Measurements from ENCODE around the gene TSPEAR.

TSPEAR gene

DNA sequence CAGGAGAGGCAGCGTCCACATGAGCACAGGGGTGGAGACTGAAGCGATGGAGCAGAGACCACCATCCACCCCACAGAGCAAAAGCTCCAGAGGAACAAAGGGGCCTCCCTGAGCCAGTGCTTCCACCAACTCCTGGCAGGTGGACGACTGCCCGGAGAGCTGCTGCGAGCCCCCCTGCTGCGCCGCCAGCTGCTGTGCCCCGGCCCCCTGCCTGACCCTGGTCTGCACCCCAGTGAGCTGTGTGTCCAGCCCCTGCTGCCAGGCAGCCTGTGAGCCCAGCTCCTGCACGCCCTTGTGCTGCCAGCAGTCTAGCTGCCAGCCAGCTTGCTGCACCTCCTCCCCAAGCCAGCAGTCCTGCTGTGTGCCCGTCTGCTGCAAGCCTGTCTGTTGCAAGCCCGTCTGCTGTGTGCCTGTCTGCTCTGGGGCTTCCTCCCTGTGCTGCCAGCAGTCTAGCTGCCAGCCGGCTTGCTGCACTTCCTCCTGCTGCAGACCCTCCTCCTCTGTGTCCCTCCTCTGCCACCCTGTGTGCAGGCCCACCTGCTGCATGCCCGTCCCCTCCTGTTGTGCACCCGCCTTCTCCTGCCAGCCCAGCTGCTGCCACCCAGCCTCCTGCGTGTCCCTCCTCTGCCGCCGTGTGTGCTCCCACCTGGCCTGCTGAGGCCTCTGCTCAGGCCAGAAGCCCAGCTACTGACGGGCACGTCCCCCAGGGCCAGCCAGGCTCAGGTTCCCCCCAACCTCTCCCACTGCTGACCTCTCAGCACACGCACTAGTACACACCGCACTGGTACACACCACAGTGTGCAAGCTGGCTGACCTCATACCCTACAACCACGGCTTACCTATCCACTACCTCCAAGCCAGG is 9.0 kb downstream of the TSPEAR start:
- Histone ChIP-seq H3K9me3 (ENCODE audit: insufficient read depth, low read length) (no peaks in the 10 kb centered on the region), H3K4me3 (ENCODE audit: insufficient read depth, low read length, poor library complexity, severe bottlenecking) (no peak overlapping the region), H3K36me3 (ENCODE audit: low read length) (no peaks in the 10 kb centered on the region), H3K27me3 (ENCODE audit: low read length) (no peaks in the 10 kb centered on the region), H3K79me2 (ENCODE audit: insufficient read depth, low read length) (no peaks in the 10 kb centered on the region), H2AFZ (ENCODE audit: low read depth, low read length, severe bottlenecking) (no peak overlapping the region), H3K9me2 (replicated peaks; ENCODE audit: insufficient read depth, low read length) (no peaks in the 10 kb centered on the region), H3F3A (ENCODE audit: insufficient read depth) (no peaks in the 10 kb centered on the region), H3K4me2 (ENCODE audit: low read depth, low read length, poor library complexity, severe bottlenecking) (no peak overlapping the region), H3K27ac (ENCODE audit: low read depth, low read length) (no peak overlapping the region), H4K20me1 (ENCODE audit: low read depth, low read length) (no peaks in the 10 kb centered on the region), H3K9ac (ENCODE audit: low read length) (no peak overlapping the region)
- TF ChIP-seq, protein P1, sequence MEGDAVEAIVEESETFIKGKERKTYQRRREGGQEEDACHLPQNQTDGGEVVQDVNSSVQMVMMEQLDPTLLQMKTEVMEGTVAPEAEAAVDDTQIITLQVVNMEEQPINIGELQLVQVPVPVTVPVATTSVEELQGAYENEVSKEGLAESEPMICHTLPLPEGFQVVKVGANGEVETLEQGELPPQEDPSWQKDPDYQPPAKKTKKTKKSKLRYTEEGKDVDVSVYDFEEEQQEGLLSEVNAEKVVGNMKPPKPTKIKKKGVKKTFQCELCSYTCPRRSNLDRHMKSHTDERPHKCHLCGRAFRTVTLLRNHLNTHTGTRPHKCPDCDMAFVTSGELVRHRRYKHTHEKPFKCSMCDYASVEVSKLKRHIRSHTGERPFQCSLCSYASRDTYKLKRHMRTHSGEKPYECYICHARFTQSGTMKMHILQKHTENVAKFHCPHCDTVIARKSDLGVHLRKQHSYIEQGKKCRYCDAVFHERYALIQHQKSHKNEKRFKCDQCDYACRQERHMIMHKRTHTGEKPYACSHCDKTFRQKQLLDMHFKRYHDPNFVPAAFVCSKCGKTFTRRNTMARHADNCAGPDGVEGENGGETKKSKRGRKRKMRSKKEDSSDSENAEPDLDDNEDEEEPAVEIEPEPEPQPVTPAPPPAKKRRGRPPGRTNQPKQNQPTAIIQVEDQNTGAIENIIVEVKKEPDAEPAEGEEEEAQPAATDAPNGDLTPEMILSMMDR (IDR thresholded peaks at IDR 0.05; ENCODE audit: insufficient read depth, low read length, poor library complexity, severe bottlenecking): no peak
- TF ChIP-seq EZH2phosphoT487 (conservative IDR thresholded peaks at IDR 0.05; ENCODE audit: low read length): no peak

DNA sequence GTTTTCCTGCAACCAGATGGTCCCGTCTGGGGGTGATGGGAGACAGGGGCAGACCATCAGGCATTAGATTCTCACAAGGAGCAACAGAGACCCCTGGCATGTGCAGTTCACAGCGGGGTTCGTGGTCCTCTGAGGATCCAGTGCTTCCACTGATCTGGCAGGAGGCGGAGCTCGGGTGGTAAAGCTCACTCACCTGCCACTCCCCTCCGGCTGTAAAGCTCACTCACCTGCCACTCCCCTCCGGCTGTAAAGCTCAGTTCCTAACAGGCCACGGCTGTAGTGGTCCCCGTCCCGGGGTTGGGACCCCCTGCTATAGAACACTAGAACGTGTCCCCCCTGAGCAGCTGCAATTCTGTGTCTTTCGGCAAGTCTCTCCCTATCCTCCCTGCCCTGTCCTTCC is 9.8 kb downstream of the TSPEAR start:
- H3K79me2 ChIP-seq (ENCODE audit: insufficient read depth, low read length): no peaks in the 10 kb centered on the region
- no peaks in the 10 kb centered on the region for H3K9me3 ChIP-seq (ENCODE audit: insufficient read depth, low read length)
- H2AFZ ChIP-seq (ENCODE audit: low read depth, low read length, severe bottlenecking): no peak overlapping the region
- TF ChIP-seq, protein P1 (IDR thresholded peaks at IDR 0.05; ENCODE audit: insufficient read depth, low read length, poor library complexity, severe bottlenecking): no peak
- no peak for TF ChIP-seq EZH2phosphoT487 (conservative IDR thresholded peaks at IDR 0.05; ENCODE audit: low read length)
- H3K4me3 ChIP-seq (ENCODE audit: insufficient read depth, low read length, poor library complexity, severe bottlenecking): no peak overlapping the region
- H4K20me1 ChIP-seq (ENCODE audit: low read depth, low read length): no peaks in the 10 kb centered on the region
- H3F3A ChIP-seq (ENCODE audit: insufficient read depth): no peaks in the 10 kb centered on the region
- no peaks in the 10 kb centered on the region for H3K27me3 ChIP-seq (ENCODE audit: low read length)
- no peaks in the 10 kb centered on the region for H3K36me3 ChIP-seq (ENCODE audit: low read length)
- no peak overlapping the region for H3K9ac ChIP-seq (ENCODE audit: low read length)
- no peak overlapping the region for H3K27ac ChIP-seq (ENCODE audit: low read depth, low read length)
- H3K9me2 ChIP-seq (replicated peaks; ENCODE audit: insufficient read depth, low read length): no peaks in the 10 kb centered on the region
- no peak overlapping the region for H3K4me2 ChIP-seq (ENCODE audit: low read depth, low read length, poor library complexity, severe bottlenecking)

DNA sequence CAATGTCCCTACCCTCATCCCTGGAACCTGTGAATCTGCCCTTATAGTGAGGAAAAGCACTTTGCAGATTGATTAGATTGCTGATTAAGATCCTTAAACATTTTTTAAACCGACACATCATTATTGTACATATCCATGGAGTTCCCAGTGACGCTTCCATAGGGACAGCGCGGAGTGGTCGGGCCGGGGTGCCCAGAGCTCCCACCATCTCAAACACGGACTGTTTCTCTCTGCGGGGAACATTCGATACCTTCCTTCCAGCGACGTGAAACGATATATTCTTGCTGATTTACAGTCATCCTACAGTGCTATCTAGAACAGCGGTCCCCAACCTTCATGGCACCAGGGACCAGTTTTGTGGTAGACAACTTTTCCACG is 10.4 kb downstream of the TSPEAR start:
- H3K9me2 ChIP-seq (replicated peaks; ENCODE audit: insufficient read depth, low read length): no peaks in the 10 kb centered on the region
- H3F3A ChIP-seq (ENCODE audit: insufficient read depth): no peaks in the 10 kb centered on the region
- H4K20me1 ChIP-seq (ENCODE audit: low read depth, low read length): no peaks in the 10 kb centered on the region
- no peak overlapping the region for H2AFZ ChIP-seq (ENCODE audit: low read depth, low read length, severe bottlenecking)
- no peak overlapping the region for H3K4me2 ChIP-seq (ENCODE audit: low read depth, low read length, poor library complexity, severe bottlenecking)
- TF ChIP-seq, protein P1 (IDR thresholded peaks at IDR 0.05; ENCODE audit: insufficient read depth, low read length, poor library complexity, severe bottlenecking): no peak
- TF ChIP-seq EZH2phosphoT487 (conservative IDR thresholded peaks at IDR 0.05; ENCODE audit: low read length): no peak
- H3K9me3 ChIP-seq (ENCODE audit: insufficient read depth, low read length): no peaks in the 10 kb centered on the region
- H3K4me3 ChIP-seq (ENCODE audit: insufficient read depth, low read length, poor library complexity, severe bottlenecking): no peak overlapping the region
- no peak overlapping the region for H3K27ac ChIP-seq (ENCODE audit: low read depth, low read length)
- no peak overlapping the region for H3K9ac ChIP-seq (ENCODE audit: low read length)
- no peaks in the 10 kb centered on the region for H3K36me3 ChIP-seq (ENCODE audit: low read length)
- no peaks in the 10 kb centered on the region for H3K27me3 ChIP-seq (ENCODE audit: low read length)
- H3K79me2 ChIP-seq (ENCODE audit: insufficient read depth, low read length): no peaks in the 10 kb centered on the region

Measured in SU-DHL-6 (cell line).